ENCODE results near the gene GKN1.

The GKN1 gene

DNA sequence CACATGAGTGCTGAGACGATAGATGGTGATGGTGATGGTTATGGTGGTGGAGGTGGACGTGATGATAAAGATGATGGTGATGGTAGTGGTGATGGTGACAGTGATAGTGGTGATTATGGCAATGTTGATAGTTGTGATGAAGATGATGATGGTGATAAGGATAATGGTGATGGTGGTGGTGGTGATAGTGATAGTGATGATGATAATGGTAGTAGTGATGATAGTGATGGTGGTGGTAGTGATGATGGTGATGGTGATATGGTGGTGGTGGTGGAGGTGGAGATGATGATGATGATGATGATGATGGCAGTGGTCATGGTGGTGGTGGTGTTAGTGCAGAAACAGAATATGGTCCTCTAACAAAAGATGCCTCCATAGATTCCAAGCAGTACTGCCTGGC is 48.8 kb downstream of the GKN1 start (continued):
- no peak for TF ChIP-seq INSM2 (tag by site-specific recombination; IDR thresholded peaks at IDR 0.05)
- no peak for TF ChIP-seq ZNF280C (tag by site-specific recombination; IDR thresholded peaks at IDR 0.05)
- TF ChIP-seq SP3 (tag by site-specific recombination; IDR thresholded peaks at IDR 0.05), result no peak
- no peak for TF ChIP-seq SALL2 (tag by site-specific recombination; IDR thresholded peaks at IDR 0.05; ENCODE audit: borderline replicate concordance)
- no peak for TF ChIP-seq SCRT1 (tag by site-specific recombination; IDR thresholded peaks at IDR 0.05; ENCODE audit: borderline replicate concordance)
- TF ChIP-seq PBX3 (CRISPR knock-in tag; IDR thresholded peaks at IDR 0.05), result no peak
- no peak for TF ChIP-seq ZNF114 (tag by site-specific recombination; IDR thresholded peaks at IDR 0.05)
- TF ChIP-seq, protein P1, sequence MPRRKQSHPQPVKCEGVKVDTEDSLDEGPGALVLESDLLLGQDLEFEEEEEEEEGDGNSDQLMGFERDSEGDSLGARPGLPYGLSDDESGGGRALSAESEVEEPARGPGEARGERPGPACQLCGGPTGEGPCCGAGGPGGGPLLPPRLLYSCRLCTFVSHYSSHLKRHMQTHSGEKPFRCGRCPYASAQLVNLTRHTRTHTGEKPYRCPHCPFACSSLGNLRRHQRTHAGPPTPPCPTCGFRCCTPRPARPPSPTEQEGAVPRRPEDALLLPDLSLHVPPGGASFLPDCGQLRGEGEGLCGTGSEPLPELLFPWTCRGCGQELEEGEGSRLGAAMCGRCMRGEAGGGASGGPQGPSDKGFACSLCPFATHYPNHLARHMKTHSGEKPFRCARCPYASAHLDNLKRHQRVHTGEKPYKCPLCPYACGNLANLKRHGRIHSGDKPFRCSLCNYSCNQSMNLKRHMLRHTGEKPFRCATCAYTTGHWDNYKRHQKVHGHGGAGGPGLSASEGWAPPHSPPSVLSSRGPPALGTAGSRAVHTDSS (tag by site-specific recombination; IDR thresholded peaks at IDR 0.05), result peak; percentile 87
- TF ChIP-seq YY2 (tag by site-specific recombination; IDR thresholded peaks at IDR 0.05), result peak; percentile 40; the same call in 1 of the 2 replicates
- TF ChIP-seq PRDM4 (tag by site-specific recombination; IDR thresholded peaks at IDR 0.05), result no peak
- no peak for TF ChIP-seq ZNF561 (tag by site-specific recombination; IDR thresholded peaks at IDR 0.05; ENCODE audit: borderline replicate concordance)
- TF ChIP-seq, protein P2, sequence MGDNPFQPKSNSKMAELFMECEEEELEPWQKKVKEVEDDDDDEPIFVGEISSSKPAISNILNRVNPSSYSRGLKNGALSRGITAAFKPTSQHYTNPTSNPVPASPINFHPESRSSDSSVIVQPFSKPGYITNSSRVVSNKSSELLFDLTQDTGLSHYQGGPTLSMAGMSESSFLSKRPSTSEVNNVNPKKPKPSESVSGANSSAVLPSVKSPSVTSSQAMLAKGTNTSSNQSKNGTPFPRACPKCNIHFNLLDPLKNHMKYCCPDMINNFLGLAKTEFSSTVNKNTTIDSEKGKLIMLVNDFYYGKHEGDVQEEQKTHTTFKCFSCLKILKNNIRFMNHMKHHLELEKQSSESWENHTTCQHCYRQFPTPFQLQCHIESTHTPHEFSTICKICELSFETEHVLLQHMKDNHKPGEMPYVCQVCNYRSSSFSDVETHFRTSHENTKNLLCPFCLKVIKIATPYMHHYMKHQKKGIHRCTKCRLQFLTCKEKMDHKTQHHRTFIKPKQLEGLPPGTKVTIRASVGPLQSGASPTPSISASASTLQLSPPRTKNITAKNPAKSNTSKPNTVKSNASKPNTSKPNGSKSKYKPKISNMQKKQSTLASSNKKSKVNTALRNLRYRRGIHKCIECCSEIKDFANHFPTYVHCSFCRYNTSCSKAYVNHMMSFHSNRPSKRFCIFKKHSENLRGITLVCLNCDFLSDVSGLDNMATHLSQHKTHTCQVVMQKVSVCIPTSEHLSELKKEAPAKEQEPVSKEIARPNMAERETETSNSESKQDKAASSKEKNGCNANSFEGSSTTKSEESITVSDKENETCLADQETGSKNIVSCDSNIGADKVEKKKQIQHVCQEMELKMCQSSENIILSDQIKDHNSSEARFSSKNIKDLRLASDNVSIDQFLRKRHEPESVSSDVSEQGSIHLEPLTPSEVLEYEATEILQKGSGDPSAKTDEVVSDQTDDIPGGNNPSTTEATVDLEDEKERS (tag by site-specific recombination; IDR thresholded peaks at IDR 0.05), result no peak
- TF ChIP-seq ZBTB20 (tag by site-specific recombination; IDR thresholded peaks at IDR 0.05), result no peak
- TF ChIP-seq ZBTB1 (tag by site-specific recombination; IDR thresholded peaks at IDR 0.05), result no peak
- no peak for TF ChIP-seq ZNF610 (tag by site-specific recombination; IDR thresholded peaks at IDR 0.05; ENCODE audit: borderline replicate concordance)
- TF ChIP-seq ZNF521 (tag by site-specific recombination; IDR thresholded peaks at IDR 0.05), result 0 out of 2 replicates have a peak, but pooled peaks have one; percentile 83
- TF ChIP-seq YY1 (tag by site-specific recombination; IDR thresholded peaks at IDR 0.05), result no peak
- no peak for TF ChIP-seq SETDB1 (IDR thresholded peaks at IDR 0.05; ENCODE audit: insufficient read length, low read length)
- TF ChIP-seq ZNF366 (tag by site-specific recombination; conservative IDR thresholded peaks at IDR 0.05), result no peak
- no peak for TF ChIP-seq GLIS2 (tag by site-specific recombination; IDR thresholded peaks at IDR 0.05)
- TF ChIP-seq ZNF510 (tag by site-specific recombination; IDR thresholded peaks at IDR 0.05; ENCODE audit: insufficient replicate concordance), result no peak
- no peak for TF ChIP-seq HOXA7 (CRISPR knock-in tag; IDR thresholded peaks at IDR 0.05; ENCODE audit: borderline replicate concordance)
- TF ChIP-seq PRDM6 (tag by site-specific recombination; IDR thresholded peaks at IDR 0.05), result no peak
- no peak for TF ChIP-seq OSR2 (tag by site-specific recombination; IDR thresholded peaks at IDR 0.05)
- TF ChIP-seq ZNF10 (tag by site-specific recombination; IDR thresholded peaks at IDR 0.05), result no peak
- TF ChIP-seq ZNF146 (tag by site-specific recombination; IDR thresholded peaks at IDR 0.05), result no peak
- TF ChIP-seq GLIS1 (tag by site-specific recombination; IDR thresholded peaks at IDR 0.05), result no peak
- no peak for TF ChIP-seq ZNF785 (tag by site-specific recombination; IDR thresholded peaks at IDR 0.05)

Measured in HEK293 (cell line).